ENCODE results near the gene ZC2HC1B. TPM values are rescaled to one million over a fixed set of nuclear protein-coding genes. Genes with fewer than 3 reads are reported as not detected.

ZC2HC1B gene
- total and polyA plus RNA-seq, 3 donors from 2014 or later = 4.6 to 23.0 (median 16.9) TPM

DNA sequence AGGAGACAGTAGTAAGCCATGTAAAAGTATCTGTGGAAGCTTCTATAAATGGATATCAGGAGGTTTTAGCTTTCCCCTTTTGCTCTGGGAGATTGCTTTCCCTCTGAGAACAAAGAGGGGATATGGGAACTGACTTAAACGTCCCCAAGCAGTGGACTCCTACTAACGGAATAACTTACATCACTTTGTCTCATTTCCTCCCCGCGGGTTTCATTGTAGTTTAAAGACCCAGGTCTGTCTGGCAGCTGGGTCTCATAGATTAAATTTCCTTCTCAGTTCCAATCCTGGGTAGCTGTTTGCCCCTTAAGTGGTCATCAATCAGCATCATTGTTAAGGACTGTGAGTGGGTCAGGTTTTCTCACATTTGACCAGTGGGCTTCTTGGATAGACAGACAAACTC is 75.1 kb downstream of the ZC2HC1B start:
- WGBS, 2 donors = 61 to 84% methylated on average over 4 of the region's 4 CpGs
- Histone ChIP-seq H3K27me3 (no peaks in the 10 kb centered on the region), H3K36me3 (ENCODE audit: low read depth, missing control alignments) (no peaks in the 10 kb centered on the region), H3K9me3 (no peaks in the 10 kb centered on the region), H3K4me3 (no peak overlapping the region), H3K27ac (no peak overlapping the region), H3K4me1 (no peaks in the 10 kb centered on the region)
- DNase-seq = no peak
- TF ChIP-seq, protein P1, sequence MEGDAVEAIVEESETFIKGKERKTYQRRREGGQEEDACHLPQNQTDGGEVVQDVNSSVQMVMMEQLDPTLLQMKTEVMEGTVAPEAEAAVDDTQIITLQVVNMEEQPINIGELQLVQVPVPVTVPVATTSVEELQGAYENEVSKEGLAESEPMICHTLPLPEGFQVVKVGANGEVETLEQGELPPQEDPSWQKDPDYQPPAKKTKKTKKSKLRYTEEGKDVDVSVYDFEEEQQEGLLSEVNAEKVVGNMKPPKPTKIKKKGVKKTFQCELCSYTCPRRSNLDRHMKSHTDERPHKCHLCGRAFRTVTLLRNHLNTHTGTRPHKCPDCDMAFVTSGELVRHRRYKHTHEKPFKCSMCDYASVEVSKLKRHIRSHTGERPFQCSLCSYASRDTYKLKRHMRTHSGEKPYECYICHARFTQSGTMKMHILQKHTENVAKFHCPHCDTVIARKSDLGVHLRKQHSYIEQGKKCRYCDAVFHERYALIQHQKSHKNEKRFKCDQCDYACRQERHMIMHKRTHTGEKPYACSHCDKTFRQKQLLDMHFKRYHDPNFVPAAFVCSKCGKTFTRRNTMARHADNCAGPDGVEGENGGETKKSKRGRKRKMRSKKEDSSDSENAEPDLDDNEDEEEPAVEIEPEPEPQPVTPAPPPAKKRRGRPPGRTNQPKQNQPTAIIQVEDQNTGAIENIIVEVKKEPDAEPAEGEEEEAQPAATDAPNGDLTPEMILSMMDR (IDR thresholded peaks at IDR 0.05) = no peak
- TF ChIP-seq POLR2A (IDR thresholded peaks at IDR 0.05) = no peak
- intact Hi-C loops (cut with DNase I; ENCODE audit: low total_unique reads) = no loop called here

DNA sequence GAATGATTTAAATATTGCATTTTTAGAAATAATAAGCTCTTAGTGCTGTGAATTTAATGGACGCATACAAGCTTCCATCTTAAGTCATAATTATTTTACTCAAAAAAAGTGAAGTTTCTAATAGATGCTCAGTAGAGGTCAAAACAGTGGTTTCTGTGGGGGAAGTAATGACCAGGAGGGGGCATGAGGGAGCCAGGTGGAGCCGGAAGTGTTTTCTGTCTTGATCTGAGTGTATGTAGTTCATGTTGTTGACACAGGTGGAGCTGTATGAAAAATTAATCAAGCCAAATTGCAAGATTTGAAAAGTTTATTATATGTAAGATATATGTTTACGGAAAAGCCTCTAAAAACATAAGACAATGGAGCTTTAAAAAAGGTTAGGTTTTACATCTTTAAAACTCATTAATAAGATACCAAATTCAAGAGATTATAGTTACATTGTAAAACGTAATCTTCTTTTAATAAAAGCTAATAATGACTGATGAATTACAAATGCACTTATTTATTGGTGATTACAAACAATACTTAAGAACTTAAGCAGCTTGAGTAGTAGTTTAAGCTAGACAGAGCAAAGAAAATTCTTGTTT is 75.8 kb downstream of the ZC2HC1B start:
- H3K27ac ChIP-seq = no peak overlapping the region
- no peak overlapping the region for H3K4me3 ChIP-seq
- H3K36me3 ChIP-seq (ENCODE audit: low read depth, missing control alignments) = no peaks in the 10 kb centered on the region
- no peaks in the 10 kb centered on the region for H3K9me3 ChIP-seq
- no peak for TF ChIP-seq POLR2A (IDR thresholded peaks at IDR 0.05)
- TF ChIP-seq, protein P1 (IDR thresholded peaks at IDR 0.05) = peak in 2 of 3 experiments; percentile 27 to 52
- WGBS, 2 donors = 66 to 71% methylated on average over 4 of the region's 4 CpGs
- H3K27me3 ChIP-seq = no peaks in the 10 kb centered on the region
- intact Hi-C loops (cut with DNase I; ENCODE audit: low total_unique reads) = no loop called here
- H3K4me1 ChIP-seq = no peaks in the 10 kb centered on the region
- peak; percentile 40 for DNase-seq

DNA sequence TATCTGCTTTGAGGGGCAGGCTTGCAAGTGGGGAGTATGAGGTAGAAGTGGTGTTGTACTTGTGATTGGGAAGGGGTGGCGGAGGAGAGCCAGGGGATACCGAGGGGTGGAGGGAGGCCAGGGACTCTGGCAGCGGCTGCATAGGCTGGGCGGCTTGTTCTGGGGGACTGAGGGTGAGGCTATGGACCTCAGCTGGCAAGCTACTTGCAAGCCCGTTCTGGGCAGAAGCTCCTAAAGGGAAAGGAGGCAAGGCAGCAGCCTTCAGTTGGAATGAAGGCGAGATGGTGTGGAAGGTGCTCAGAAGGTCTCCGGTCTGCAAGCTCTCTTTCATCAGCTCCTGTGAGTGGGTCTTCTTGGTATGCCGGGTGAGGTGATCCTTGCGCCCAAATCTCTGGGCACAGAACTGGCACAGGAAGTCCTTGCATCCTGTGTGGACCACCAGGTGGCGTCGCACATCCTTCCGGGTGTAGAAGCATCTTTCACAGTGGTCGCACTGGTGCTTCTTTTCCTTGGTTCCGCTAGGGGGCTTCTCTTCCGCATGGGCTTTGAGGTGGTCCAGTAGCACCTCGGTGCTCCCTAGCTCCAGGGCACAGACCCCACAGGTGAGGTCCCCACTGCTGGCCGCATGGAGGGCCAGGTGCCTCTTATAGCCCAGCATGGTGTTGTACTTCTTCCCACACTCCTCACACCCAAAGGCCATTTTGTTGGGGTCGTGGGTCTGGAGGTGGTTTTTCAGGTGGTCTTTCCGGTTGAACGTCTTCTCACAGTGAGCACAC is 77.8 kb downstream of the ZC2HC1B start:
- H3K27me3 ChIP-seq = no peaks in the 10 kb centered on the region
- TF ChIP-seq POLR2A (IDR thresholded peaks at IDR 0.05) = no peak
- TF ChIP-seq, protein P1 (IDR thresholded peaks at IDR 0.05) = peak; percentile 33 to 56 (median 33)
- H3K9me3 ChIP-seq = no peaks in the 10 kb centered on the region
- intact Hi-C loops (cut with DNase I; ENCODE audit: low total_unique reads) = no loop called here
- H3K36me3 ChIP-seq (ENCODE audit: low read depth, missing control alignments) = no peaks in the 10 kb centered on the region
- no peak overlapping the region for H3K4me3 ChIP-seq
- whole genome bisulfite sequencing, 2 donors = 66 to 68% methylated on average over 18 to 20 of the region's 20 CpGs
- H3K27ac ChIP-seq = no peak overlapping the region
- H3K4me1 ChIP-seq = no peaks in the 10 kb centered on the region
- peak; percentile 71 for DNase-seq

DNA sequence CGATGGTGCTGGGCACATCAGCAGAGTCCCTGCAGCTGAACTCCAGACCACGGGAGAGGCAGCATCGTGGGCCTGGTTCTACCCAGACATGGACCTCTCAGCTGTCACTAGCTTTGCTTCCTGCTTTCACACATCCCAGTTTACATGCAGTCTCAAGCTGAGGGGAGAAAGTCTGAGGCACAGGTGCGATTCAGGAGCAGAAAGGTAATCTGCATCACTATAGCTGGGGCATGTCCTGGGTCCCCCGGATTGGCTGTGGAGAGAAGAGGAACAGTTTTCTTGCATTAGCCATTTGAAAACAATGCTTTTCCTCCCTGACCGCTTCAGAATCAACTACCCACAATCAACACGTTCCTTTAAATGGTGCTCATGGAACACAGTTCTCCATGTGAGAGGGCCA is 83.9 kb downstream of the ZC2HC1B start:
- Histone ChIP-seq H3K27ac (no peak overlapping the region), H3K4me3 (no peak overlapping the region), H3K9me3 (no peaks in the 10 kb centered on the region), H3K4me1 (no peaks in the 10 kb centered on the region), H3K27me3 (no peaks in the 10 kb centered on the region), H3K36me3 (ENCODE audit: low read depth, missing control alignments) (no peaks in the 10 kb centered on the region)
- WGBS, 2 donors = 88 to 90% methylated on average over 7 of the region's 7 CpGs
- TF ChIP-seq, protein P1 (IDR thresholded peaks at IDR 0.05) = no peak
- TF ChIP-seq POLR2A (IDR thresholded peaks at IDR 0.05) = no peak
- intact Hi-C loops (cut with DNase I; ENCODE audit: low total_unique reads) = no loop called here
- no peak for DNase-seq
